GM18519 (cell line): ENCODE measurements around the gene SLC4A4.

ENCODE experiments used
- ATAC-seq: cut with Tn5 transposase; IDR thresholded peaks from one replicate; pipeline ENCODE4 v1.9.1; 2021; ENCODE audit warnings: mild to moderate bottlenecking, moderate library complexity; ENCODE audit not compliant: unreplicated experiment, low FRiP score

The SLC4A4 gene

GRCh38 chr4:71584585-71584984, 245.8 kb downstream of the SLC4A4 start:
- no peak for ATAC-seq

DNA sequence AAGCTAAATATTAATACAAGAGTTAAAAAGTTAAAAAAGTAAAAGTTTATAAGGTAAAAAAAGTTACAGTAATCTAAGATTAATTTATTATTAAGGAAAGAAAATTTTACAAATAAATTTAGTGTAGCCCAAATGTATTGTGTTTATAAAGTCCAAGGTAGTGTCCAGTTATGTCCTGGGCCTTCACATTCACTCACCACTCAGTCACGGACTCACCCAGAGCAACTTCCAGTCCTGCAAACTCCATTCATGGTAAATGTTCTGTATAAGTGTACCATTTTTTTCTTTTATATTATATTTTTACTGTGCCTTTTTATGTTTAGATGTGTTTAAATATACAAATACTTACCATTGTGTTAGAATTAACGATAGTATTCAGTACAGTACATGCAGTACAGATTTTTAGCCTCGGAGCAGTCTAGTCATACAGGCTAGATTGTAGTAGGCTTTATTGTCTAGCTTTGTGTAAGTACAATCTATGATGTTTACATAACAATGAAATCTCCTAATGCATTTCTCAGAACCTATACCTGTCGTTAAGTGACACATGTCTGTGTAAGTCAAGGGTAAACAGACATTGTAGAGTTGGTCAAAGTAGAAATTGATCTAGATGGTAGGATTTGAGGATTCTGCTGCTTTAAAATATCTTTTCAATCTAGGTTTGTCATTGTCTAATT, 247.4 kb downstream of the SLC4A4 start:
- no peak for ATAC-seq

DNA sequence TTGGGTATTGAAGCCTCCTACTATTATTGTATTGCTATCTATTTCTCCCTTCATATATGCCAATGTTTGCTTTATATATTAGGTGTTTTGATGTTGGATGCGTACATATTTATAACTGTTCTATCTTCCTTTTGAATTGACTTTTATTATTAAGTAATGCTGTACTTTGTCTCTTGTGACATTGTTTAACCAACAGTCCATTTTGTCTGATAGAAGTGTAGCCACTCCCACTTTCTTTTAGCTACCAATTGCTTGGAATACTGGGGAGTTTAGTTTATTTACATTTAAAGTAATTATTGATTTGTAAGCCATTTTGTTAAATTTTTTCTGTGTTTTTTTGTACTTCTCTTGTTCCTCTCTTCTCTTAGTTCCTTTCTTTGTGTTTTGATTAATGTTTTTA, 249.2 kb downstream of the SLC4A4 start:
- ATAC-seq = no peak

GRCh38 chr4:71592793-71593192, 254.0 kb downstream of the SLC4A4 start:
- ATAC-seq = no peak

- no peak for ATAC-seq
Measured at GRCh38 chr4:71593311-71593710, 254.5 kb downstream of the SLC4A4 start.

DNA sequence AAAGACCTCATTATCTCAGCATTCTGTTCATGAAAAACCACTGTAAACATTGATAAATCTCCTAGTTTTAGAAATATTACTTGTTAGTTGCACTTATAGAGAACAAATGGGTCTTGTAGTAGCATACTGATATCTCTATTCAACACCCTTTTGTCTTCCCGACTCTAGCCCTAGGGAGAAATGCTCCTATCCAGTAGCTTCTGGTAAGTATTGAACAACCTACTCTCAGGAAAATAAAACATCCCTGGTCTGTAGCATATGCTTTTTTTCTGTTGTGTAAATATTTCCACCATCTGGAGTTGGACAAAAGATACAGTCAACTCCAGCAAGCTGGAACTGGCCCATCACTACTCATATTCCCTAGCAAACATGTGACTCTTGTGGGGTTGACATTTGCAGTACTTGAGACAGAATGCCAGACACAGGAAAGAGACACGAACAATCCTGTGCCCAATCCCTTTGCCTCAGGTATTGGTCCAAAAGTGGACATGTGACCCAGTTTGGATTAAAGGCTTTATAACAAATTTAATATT, 256.8 kb downstream of the SLC4A4 start:
- no peak for ATAC-seq

GRCh38 chr4:71599578-71599977, 260.8 kb downstream of the SLC4A4 start:
- ATAC-seq = no peak

GRCh38 chr4:71602289-71602900, 263.6 kb downstream of the SLC4A4 start:
- no peak for ATAC-seq

DNA sequence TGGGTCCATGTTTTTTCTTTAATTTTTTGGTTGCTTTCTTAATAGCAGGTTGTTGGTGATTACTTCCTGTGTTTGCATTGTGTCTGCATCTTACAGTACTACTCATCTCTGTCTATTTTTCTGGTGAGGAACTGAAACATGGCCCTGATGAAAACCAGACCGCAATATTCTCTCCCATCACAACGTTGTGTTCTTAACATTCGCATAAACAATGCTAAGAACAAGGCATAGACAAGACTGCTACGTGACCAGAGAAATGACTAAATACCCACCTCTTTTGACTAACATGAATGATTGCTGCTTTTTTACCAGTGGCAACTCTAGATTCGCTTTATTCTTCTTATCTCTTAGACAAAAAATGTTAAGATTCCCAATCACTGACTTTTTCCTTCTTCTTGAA, 266.0 kb downstream of the SLC4A4 start:
- peak; percentile 99 for ATAC-seq

GRCh38 chr4:71607109-71607508, 268.3 kb downstream of the SLC4A4 start:
- ATAC-seq = no peak

- no peak for ATAC-seq
Measured at GRCh38 chr4:71607780-71608677, 269.2 kb downstream of the SLC4A4 start.

DNA sequence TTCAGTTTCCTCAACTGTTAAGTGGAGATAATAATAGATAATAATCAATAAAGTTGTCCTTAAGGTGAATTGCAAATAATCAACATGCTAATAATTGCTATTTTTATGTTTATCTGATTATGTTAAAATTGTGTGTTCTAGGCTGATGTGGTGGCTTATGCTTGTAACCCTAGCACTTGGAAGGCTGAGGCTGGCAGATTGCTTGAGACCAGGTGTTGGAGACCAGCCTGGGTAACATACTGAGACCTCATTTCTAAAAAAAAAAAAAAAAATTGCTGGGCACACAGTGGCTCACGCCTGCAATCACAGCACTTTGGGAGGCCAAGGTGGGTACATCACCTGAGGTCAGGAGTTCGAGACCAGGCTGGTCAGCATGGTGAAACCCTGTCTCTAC, 269.9 kb downstream of the SLC4A4 start:
- ATAC-seq = no peak

DNA sequence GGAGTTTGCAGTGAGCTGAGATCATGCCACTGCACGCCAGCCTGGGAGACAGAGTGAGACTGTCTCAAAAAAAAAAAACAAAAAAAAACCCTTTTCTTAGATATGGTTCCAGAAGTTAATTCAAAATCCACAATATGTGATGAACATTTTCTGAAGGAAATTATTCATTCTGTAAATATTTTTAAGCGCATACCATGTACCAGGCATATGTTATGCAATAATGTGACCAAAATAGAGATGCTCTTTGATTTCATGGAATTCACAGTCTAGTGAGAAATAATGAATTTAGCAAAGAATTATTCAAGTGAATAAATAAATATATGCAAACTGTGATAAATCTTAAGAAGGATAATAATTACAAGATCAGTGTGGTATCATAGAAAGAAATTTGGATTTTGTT, 270.3 kb downstream of the SLC4A4 start:
- ATAC-seq = no peak

DNA sequence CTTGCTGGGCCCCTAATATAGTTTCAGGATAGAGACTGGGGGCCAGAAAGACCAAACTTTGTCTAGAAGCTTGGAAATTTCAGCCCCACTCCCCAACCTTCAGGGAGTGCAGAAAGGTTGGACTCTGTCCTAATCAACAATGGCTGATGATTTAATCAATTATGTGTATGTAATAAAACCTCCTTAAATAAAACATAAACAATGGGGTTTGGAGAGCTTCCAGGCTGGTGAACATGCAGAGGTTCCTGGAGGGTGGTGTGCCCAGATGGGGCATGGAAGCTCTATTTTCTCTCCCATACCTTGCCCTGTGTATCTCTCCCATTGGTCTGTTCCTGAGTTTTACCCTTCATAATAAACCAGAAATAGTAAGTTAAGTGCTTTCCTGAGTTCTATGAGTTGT, 270.8 kb downstream of the SLC4A4 start:
- no peak for ATAC-seq

DNA sequence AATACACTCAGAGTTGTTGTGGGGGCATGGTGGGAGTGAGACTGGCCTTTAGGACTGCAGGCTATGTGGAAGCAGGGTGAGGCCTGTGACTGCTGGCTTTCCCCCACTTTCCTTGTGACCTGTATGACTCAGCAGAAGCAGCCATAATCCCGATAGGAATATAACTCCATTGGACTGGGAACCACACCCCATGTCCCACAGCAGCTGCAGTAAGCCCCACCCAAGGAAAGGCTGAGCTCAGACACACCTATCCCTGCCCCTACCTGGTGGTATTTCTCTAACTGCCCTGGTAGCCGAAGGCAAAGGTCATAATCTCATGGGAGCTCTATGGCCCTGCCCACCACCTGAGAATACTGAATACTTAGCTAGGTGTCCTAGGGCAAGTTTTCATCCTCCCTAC, 275.8 kb downstream of the SLC4A4 start:
- no peak for ATAC-seq

DNA sequence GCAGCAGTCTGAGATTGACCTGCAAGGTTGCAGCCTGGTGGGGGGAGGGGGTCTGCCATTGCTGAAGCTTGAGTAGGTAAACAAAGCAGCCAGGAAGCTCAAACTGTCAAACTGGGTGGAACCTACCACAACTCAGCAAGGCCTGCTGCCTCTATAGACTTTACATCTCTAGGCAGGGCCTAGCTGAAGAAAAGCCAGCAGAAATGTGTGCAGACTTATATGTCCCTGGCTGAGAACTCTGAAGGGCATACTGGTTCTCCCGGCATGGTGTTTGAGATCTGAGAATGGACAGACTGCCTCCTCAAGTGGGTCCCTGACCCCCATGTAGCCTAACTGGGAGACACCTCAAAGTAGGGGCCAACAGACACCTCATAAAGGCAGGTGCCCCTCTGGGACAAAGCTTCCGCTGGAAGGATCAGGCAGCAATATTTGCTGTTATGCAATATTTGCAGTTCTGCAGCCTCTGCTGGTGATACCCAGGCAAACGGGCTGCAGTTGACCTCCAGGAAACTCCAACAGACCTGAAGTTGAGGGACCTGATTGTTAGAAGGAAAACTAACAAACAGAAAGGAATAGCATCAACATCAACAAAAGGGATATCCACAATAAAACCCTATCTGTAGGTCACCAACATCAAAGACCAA, 277.5 kb downstream of the SLC4A4 start:
- ATAC-seq = no peak
